GM18858 (cell line): ENCODE measurements around the gene ACSL1.
"Not testable (repeated sequence)": the region's sequence is repeated elsewhere in the genome, so short reads cannot be mapped to it uniquely, and the experiment has no call there.

ENCODE experiments used
- ATAC-seq: cut with Tn5 transposase; IDR thresholded peaks from one replicate; pipeline ENCODE4 v1.9.1; 2021; ENCODE audit not compliant: unreplicated experiment

The ACSL1 gene

DNA sequence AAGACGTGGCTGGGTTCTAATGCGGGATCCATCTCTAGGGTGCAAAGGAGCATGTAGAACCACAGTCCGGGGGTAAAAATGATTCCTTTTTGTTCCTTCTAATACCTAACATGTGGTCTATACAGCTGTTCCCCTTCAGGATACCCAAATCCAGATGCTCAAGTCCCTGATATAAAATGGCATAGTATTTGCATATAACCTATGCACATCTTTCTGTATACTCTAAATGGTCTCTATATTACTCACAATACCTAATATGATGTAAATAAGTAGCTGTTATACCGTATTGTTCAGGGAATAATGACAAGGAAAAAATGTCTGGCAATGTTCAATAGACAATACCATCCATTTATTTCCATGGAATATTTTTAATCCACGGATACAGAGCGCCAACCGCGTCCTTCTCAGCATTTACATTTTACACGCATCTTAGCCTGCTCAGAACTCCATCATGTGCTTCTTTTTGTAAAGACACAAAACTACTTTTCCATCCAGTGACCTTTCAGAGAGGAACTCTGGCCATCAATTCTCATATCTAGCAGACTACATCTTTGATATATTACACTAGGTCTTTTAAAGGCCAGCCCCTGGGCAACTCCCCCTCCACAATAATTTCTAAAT is 31.9 kb downstream of the ACSL1 start:
- ATAC-seq: no peak

DNA sequence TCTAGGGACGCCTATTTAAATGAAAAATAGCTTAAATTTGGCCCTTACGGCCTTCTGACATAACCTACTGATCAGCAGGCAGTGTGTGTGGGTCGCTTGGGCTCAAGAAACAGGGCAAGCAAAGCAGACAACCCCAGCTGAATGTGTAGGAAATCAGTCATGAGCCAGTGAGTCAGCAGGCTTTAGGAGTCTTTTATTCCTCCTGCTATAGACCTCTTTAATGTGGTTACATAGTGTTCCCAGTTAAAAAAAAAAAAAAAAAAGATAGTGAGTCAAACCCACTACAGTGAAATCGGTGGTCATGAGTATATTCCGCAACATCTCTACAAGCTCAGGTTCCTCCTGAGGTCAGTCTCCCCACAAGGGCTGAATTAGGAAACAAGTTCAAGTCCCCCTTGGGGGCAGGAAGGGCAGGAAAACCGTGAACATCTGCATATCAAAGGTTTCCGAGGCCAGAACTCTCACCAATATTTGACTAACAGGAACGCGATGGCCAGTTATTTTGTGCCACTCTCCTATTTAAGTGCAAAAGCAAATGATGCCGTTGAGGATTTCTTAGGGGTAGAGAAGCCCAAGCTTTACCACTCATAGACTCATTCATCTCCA is 32.7 kb downstream of the ACSL1 start:
- no peak for ATAC-seq

DNA sequence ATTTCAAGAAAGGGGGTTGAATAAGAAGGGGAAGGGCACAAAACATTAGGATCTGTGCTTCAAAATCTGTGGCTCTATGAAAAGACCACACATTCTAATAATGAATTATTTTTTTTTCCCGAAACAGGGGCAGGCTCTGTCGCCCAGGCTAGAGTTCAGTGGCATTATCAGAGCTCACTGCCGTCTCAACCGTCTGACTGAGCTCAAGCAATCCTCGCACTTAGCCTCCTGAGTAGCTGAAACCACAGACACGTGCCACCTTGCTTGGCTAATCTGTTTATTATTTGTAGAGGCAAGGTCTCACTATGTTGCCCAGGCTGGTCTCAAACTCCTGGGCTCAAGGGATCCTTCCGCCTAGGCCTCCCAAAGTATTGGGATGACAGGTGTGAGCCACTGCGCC is 33.4 kb downstream of the ACSL1 start:
- ATAC-seq: no peak

DNA sequence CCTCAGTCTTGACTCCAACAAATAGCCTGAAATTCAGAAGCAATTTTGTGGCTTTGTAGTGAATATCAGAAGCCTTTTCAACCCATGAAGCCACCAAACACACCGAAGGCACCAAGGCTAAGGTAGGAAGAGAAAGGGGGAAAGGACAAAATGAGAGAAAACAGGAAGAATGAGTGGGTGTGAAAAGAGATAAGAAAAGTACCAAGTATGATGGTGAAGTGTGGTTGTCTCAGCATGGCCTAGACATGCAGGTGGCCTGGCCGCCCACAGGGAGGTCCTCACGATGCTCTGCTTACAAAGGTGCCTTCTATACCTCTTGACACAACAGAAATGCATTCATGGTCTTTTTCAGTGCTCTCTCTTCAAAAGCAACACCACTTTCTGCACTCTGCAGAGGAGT is 34.9 kb downstream of the ACSL1 start:
- ATAC-seq: no peak

DNA sequence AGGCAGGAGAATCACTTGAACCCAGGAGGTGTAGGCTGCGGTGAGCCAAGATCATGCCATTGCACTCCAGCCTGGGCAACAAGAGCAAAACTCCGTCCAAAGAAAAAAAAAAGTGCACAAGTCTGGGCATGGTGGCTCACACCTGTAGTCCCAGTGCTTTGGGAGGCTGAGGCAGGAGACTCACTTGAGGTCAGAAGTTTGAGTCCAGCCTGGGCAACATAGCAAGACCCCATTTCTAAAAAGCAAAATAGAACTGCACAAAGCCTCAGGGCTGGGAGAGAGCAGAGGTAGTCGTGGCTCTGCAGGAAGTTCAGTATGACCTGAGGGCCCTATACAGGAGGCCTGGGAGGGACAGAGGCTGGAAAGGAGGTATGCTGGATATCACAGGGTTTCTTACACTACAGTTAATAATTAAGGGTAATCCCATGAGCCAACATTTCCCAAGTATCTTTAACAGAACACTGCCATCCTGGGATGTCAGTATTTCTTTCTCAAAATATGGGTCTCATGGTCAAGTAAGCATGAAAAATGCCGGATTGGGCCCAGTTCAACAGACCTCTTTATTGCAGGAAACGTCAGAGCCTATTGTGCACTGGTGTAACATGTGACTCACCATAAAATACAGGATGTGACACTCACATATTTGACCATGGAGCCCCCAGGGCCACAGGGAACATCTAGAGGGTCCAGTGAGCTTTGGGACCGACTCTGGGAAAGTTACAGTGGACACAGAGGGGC is 37.8 kb downstream of the ACSL1 start:
- no peak for ATAC-seq

DNA sequence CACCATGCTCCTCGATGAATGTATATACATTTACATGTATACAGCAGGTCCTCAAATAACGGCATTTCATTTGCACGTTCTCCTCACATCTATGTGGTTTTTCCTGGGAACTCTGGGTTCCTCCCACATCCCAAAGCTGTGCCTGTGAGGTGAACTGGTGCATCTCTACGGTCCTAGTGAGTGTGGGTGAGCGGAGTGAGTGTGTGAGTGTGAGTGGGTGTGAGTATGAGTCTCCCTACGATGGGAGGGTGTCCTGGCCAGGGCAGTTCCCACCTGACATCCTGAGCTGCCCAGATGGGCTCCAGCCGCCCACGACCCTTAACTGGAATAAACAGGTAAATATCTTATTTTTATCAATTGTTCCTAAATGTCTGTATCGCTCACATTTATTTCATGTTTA is 40.0 kb downstream of the ACSL1 start:
- ATAC-seq: no peak

DNA sequence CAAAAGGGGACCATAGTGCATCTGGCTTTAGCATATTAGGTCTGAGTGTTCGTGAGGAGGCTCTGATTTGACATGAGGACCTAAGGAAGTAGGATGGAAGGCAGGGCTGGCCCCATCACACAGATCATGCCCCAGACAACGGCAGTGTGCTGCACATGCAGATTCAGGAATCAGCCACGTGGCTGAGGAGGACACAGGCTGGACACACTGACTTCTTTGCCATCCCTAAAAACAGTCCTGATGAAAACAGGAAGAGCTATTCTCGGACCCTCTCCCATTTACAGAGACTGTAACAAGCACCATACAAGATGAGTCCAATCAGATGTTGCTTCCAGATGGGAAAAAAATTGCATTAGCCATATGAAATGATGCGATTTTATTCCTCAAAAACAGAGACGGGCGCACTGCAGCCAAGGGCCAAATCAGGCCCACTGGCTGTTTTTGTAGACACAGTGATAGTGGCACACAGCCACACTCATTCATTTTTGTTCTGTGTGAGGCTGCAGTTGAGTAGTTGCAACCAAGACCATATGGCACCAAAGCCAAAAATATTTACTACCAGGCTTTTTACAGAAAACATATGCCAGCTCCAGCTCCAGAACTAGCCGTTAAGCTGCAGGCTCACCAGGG is 41.0 kb downstream of the ACSL1 start:
- ATAC-seq: no peak

DNA sequence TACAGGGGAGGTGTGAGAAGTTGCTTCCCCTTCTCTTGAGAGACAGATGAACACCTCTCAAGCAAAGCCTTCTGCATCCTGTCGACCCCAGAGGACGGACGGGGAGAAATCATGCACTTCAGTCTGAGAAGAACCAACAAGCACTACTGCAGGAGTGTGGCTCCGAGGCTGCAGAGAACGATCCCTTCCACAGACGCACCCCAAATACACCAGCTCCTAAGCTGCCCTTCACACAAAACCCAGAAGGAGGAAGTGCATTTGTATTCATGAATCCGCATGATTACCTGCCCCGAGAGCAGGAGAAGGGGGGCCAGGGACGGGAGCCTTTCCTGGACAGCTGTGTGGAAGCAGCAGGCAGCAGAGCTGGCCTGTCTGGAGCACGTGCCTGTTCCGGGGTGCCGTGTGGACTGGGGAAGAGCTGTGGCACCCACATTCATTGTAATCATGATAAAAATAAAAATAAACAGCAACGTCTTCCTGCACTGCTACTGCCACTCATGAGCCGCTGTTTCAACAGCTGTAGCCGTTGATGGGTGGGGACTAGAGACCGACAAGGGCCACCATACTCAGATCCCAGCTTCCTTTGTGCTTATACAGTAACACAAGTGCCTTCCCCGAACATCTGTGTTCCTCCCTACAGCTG is 42.9 kb downstream of the ACSL1 start:
- no peak for ATAC-seq

DNA sequence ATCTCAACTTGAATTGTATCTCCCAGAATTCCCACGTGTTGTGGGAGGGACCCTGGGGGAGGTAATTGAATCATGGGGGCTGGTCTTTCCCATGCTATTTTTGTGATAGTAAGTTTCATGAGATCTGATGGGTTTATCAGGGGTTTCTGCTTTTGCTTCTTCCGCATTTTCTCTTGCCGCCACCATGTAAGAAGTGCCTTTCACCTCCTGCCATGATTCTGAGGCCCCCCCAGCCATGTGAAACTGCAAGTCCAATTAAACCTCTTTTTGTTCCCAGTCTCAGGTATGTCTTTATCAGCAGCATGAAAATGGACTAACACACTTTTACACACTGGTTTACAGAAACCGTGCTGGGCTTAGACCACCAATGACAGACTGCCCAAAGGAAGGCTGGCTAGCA is 46.6 kb downstream of the ACSL1 start:
- not testable (repeated sequence) for ATAC-seq

DNA sequence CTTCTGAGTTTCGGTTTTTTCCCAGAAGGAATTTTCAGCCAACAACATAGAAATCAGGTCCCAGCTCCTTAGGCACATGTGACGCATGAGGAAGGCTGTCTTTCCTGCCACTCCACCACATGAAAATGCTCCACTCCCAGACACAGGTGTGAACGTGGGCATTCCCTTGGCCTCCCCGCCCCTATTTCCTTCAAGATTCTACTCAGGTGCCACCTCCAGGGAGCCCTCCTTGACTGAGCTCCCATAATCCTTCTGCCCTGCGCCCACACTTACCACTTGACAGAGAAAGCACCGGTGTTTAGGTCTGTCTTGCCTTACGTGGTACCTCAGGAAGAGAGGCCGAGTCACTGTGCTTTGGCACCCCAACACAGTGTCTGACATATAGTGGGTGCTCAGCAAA is 47.4 kb downstream of the ACSL1 start:
- ATAC-seq: no peak

DNA sequence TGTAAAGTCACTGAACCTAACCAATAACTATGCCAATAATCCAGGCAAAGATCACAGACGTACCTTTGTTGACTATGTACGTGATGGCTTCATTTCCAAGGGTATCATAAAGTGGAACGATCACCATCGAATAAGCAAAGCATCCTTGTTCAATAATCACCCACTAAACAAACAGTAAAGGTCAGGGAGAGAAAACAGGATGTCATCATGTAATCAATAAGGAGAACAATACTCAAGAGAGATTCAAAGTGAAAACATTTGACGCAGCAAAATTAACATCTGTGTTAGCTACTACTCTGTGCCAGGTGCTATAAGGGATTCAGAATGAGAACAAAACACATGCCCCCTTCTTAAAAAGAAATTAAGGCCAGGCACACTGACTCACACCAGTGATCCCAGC is 48.9 kb downstream of the ACSL1 start:
- ATAC-seq: no peak

DNA sequence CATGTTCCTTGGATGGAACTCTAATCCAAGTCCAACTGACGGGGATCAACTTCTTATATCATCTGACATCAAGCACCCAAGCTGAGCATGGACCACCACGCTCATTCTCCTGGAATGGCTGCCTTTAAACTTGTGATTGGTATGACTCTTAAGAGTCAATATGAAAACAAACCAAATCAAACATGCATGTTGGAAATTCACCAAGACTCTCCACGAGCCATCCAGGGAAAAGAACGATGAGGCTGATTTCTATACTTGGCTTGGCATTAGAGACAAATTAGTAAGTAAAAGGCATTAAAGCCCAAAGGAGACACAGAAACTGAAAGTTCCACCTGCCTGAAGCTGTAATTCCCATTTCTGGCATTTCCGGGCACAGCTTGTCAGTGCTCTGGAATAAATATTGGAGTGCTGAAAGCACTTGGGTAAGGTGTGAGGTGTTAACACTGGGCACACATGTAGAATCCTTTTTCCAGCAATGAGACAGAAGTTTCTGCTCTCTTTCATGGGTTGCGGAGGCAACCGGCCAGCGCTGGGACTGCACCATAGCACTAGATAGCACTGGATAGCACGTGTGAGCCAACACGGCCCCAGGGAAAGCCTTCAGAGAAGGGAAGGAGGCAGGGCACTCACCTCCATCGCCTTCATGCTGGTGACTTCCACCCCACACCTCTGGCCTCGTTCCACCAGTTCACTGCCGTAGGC is 49.8 kb downstream of the ACSL1 start:
- ATAC-seq: no peak

DNA sequence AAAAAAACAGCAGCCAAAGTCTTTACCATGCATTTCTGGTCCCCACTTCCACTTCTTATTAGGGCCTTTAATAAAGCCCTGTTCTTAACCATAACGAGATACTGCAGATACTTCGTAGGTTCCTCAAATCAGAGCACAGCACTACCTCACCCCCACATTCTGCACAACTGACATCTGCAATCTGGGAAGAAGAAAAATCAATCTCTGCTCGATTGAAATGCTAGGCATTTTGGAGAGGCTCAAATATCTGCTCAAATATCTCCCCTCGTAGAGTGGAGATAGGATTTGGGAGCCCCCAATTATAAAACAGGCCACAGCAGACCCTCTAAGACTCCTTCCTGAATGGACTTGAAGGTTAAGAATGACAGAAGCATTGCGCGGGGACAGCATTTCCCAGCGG is 51.6 kb downstream of the ACSL1 start:
- ATAC-seq: no peak

DNA sequence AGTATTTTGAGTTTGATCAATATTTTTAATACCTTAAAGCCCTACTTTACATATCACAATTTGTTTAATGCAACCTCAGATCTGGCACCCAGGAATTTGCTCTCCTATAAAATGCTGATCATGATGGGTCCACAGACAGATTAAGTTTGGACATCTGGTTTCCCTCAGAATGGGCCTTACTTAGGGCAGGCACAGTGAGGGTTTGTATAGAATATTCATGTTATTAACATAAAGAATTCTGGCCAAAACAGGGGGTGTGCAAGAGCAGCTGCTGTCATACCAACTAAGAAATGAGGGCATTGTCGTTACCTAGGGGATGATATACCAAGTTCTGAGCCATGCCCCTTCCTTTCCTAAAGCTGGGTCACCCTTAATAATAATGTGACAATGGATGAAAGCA is 54.4 kb downstream of the ACSL1 start:
- no peak for ATAC-seq

DNA sequence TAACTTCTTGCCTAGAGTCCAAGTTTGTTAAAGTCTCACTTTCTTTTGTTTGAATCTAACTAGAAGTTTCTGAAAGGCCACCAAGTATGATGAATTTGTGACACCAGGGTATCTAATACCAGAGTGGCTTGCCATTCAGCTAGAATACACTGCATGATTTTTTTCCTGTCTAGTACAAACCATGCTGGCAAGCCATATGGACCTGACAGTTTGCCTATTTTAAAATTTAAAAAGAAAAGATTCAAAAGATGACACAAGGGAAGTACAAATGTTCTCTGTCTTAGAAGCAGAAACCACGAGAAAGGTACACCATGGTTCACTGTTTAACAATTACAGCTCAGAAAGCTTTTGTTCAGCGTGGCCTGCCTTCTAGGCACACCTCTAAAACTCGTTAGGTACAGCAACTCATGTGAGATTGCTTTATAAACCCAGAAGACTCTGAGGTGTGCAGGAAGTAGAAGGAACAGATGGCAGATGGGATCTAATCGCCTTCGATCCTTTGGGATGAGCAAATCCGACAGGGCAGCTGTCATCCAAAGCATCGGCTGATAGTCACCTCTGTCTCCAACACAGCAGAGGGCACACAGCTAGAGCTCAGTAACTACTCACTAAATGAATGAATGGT is 56.5 kb downstream of the ACSL1 start:
- no peak for ATAC-seq

DNA sequence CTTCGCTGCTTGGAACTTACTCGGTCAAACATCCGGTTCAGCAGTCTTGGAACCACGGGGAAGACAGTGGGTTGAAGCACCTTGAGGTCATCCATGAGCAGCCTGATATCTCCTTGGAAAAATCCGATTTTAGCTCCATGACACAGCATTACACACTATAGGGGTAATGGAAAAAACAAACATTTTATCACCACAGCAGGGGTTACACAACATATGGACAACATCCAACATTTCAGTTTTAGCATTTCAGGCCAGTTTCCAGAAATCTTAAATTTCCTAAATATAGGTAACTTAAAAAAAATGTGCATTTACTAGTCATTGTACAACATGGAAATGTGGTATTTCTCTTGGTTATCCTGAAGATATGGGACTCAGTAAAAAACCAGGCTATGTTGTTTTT is 57.5 kb downstream of the ACSL1 start:
- ATAC-seq: no peak

DNA sequence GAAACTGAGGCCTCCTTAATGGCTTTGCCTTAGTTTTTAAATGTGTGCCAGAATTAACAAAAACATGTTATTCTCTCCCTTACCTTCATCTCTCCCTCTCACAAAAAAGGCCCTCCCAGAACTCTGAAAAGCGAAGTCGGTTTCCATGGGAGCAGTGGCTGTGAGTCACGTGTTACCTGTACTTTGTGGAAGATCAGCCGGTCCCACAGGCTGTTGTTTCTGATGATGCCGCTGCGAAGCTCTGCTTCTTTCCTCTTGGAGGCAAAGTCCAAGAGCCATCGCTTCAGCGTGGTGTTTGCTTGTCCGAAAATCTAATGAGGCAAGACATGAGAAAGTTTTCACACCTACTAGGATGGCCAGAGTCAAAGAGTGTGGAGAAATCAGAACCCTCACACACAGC is 59.3 kb downstream of the ACSL1 start:
- no peak for ATAC-seq

DNA sequence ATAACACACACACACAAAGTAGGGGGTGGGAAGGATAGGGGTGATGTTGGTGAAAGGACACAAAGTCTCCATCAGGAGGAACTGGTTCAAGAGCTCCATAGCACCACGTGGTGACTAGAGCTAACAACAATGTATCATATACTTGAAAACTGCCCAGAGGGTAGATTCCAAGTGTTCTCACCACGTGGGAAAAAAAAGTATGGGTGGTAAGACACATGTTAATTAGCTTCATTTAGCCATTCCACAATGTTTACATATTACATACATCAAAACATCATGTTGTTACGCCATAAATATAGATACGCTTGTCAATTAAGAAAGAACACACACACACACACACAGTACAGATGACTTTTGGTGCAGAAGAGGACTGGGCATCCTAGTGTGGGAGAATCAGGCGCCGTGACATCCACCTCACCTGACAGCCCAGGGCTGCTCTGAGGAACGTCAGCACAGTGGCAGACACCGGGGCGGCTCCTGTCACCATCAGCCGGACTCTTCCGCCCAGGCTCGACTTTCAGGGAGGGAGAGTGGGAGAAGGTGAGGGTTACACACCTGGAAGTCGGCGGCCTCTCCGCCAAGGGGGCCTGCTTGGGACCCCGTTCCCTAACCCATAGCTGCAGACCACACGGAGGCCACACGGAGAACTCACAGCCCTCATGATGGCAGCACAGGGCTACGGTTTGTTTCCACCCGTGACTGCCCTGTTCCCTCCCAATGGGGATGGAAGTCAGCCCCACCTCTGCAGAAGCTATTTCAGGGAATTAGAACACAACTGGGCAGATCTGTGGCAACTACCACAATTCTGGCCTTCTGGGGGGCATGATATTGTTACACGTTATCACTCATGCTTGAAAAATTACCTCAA is 60.1 kb downstream of the ACSL1 start:
- ATAC-seq: no peak

DNA sequence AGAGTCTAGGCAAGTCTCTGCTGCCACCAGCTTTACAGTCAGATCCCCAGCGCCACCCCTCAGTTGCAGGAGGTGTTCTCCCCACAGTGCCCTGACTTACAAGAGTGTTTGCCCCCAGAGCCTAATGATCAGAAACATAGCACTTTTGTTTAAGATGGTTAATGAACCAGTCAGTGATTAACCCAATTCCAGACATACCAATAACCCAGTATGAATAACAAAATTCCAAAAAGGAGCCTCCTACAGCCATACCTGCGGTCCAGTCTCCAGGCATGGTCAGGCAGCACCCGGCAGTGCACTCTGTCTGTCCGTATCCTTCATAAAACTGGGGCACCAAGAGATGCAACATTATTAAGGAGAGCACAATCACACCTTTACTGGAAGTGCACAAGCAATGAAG is 61.2 kb downstream of the ACSL1 start:
- ATAC-seq: no peak
